Activated CD8-positive, alpha-beta memory T cell treated with anti-CD3 and anti-CD28 coated beads, Interleukin-2, amount 50 U/mL, for 48 hours (primary cell): ENCODE measurements around the gene TRIM71.
"Not testable (repeated sequence)": the region's sequence is repeated elsewhere in the genome, so short reads cannot be mapped to it uniquely, and the experiment has no call there.

Experiments
- DNase-seq: peaks from one replicate; pipeline ENCODE4 v3.0.0-alpha.2; 2020

Gene TRIM71

GRCh38 chr3:32820430-32820829 lies 2.6 kb downstream of the TRIM71 start:
- no peak for DNase-seq

- no peak for DNase-seq
These were observed 3.3 kb downstream of the TRIM71 start for GRCh38 chr3:32820971-32821685.

- no peak for DNase-seq
These were observed 4.0 kb downstream of the TRIM71 start for GRCh38 chr3:32821686-32822296.

- DNase-seq: no peak
These were observed 5.1 kb downstream of the TRIM71 start for GRCh38 chr3:32822609-32823498.

- not testable (repeated sequence) for DNase-seq
These were observed 5.9 kb downstream of the TRIM71 start for GRCh38 chr3:32823641-32824184.

GRCh38 chr3:32825601-32826375 lies 8.0 kb downstream of the TRIM71 start:
- no peak for DNase-seq

GRCh38 chr3:32831062-32831461 lies 13.3 kb downstream of the TRIM71 start:
- no peak for DNase-seq

- no peak for DNase-seq
These were observed 14.0 kb downstream of the TRIM71 start for GRCh38 chr3:32831791-32832190.

GRCh38 chr3:32832193-32832592 lies 14.4 kb downstream of the TRIM71 start:
- no peak for DNase-seq

GRCh38 chr3:32835049-32835371 lies 17.2 kb downstream of the TRIM71 start:
- no peak for DNase-seq

- no peak for DNase-seq
These were observed 18.2 kb downstream of the TRIM71 start for GRCh38 chr3:32835961-32836360.

GRCh38 chr3:32836601-32837000 lies 18.8 kb downstream of the TRIM71 start:
- DNase-seq: no peak

- DNase-seq: no peak
These were observed 19.6 kb downstream of the TRIM71 start for GRCh38 chr3:32837366-32837765.

- no peak for DNase-seq
These were observed 20.0 kb downstream of the TRIM71 start for GRCh38 chr3:32837789-32838188.

GRCh38 chr3:32839714-32840085 lies 21.9 kb downstream of the TRIM71 start:
- DNase-seq: no peak

- DNase-seq: no peak
These were observed 22.5 kb downstream of the TRIM71 start for GRCh38 chr3:32840086-32840841.

- no peak for DNase-seq
These were observed 23.5 kb downstream of the TRIM71 start for GRCh38 chr3:32841341-32841740.

GRCh38 chr3:32841867-32842470 lies 24.2 kb downstream of the TRIM71 start:
- DNase-seq: no peak

GRCh38 chr3:32842531-32842931 lies 24.7 kb downstream of the TRIM71 start:
- DNase-seq: no peak

- DNase-seq: no peak
These were observed 25.2 kb downstream of the TRIM71 start for GRCh38 chr3:32842987-32843386.

GRCh38 chr3:32843510-32844321 lies 25.9 kb downstream of the TRIM71 start:
- DNase-seq: no peak
